Stromal cell of bone marrow (primary cell): ENCODE measurements around the gene C17orf78.
"Not testable (repeated sequence)": the region's sequence is repeated elsewhere in the genome, so short reads cannot be mapped to it uniquely, and the experiment has no call there.

Experiments
- DNase-seq: peaks from one replicate; pipeline ENCODE4 v3.0.0-alpha.2; 2012; ENCODE audit warnings: low read depth

C17orf78 gene

DNA sequence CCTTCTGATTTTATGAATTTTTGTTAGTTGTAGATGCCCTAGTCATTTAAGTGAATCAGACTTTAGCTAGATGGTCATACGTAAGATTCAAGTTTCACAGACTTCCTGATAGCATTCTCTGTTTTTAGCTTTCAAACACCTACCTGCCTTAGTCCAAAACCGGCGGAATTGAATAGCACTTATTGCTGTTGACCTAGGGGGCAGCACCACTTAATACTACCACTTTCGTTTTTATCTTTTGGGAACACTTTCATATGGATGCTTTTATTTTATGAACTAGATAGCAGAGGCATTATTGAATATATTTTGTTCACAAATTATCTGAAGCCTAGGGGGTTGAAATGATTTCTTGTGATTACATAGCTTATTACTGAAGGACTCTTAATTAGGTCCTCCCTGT lies 62.4 kb downstream of the C17orf78 start:
- DNase-seq, result no peak

DNA sequence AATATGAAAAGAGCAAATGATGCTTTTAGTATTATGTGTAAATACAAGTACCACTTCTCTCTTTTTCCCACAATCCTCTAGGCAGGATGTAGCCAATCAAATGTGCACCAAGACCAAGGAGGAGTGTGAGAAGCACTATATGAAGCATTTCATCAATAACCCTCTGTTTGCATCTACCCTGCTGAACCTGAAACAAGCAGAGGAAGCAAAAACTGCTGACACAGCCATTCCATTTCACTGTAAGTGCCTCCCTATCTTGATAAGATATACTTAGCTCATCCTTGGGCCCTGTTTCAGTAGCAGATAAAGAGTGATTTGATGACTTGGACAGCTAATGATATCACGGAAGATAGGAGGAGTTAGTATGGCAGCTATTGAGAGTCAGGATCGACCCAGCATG lies 64.6 kb downstream of the C17orf78 start:
- no peak for DNase-seq

DNA sequence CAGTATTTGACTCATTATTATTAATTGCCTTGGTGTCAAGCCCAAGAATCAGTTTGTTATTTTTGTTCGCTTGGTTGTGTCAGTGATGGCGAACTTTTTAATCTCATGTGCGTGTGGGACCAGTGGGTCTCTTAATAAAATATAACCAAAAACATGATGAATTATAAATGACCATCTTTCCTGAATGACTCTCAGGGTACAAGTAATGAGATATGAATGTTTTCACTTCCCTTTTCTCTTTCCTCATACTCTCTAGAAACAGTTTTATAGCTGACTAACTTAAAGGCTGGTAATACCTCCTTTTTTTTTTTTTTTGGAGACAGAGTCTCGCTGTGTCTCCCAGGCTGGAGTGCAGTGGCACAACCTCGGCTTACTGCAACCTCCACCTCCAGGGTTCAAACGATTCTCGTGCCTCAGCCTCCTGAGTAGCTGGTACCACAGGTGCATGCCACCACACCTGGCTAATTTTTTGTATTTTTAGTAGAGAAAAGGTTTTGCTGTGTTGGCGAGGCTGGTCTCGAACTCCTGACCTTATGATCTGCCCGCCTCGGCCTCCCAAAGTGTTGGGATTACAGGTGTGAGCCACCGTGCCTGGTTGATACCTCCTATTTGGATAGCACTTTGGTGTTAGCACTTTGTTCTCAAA lies 65.7 kb downstream of the C17orf78 start:
- DNase-seq, result not testable (repeated sequence)
